HG03558 (cell line): ENCODE measurements around the gene OPCML.

Source experiments
- ATAC-seq: cut with Tn5 transposase; IDR thresholded peaks from one replicate; pipeline ENCODE4 v1.9.1; 2021; ENCODE audit warnings: moderate number of reproducible peaks; ENCODE audit not compliant: unreplicated experiment; ENCODE audit errors: extremely low read depth

OPCML gene

DNA sequence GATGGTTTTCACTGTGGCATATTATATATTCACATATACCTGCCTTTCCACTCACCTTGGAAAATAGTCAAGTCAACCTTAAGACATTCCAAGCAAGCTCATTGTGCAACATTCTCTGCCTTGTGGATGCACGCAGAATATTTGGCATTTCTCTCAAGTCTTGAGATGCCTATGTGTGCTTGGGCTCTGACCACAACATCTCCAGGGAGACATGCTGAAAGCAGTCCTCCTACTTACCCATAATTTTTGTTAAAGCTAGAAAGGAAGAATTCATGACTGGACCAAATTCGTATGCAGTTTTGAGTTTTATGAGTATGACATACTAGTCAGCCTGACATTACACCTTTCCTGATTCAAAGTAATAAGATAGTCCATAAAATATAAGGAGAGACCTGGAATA lies 684.0 kb downstream of the OPCML start:
- ATAC-seq = no peak

GRCh38 chr11:132846075-132846474 lies 686.2 kb downstream of the OPCML start:
- no peak for ATAC-seq

- no peak for ATAC-seq
Observed at GRCh38 chr11:132844956-132845696, 687.2 kb downstream of the OPCML start.

GRCh38 chr11:132840660-132841059 lies 691.6 kb downstream of the OPCML start:
- no peak for ATAC-seq

DNA sequence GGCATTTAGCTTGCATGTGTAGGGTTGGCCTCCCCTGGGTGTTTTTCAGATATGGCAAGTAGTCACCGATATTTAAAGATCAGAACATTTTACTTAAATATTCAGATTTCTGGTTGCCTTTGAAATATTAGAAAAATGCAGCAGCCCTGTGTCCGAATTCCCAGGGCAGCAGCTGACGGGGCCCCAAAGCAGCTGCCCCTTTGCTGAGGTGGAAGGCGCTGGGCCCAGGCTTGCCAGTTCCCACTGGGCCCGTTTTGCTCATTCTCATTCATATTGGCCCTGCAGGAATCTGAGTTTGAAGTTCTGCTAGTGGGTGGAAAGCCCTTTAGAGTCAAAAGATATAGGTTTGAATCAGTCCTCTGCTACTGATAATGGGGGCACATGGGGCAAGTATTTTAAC lies 692.1 kb downstream of the OPCML start:
- ATAC-seq = no peak

DNA sequence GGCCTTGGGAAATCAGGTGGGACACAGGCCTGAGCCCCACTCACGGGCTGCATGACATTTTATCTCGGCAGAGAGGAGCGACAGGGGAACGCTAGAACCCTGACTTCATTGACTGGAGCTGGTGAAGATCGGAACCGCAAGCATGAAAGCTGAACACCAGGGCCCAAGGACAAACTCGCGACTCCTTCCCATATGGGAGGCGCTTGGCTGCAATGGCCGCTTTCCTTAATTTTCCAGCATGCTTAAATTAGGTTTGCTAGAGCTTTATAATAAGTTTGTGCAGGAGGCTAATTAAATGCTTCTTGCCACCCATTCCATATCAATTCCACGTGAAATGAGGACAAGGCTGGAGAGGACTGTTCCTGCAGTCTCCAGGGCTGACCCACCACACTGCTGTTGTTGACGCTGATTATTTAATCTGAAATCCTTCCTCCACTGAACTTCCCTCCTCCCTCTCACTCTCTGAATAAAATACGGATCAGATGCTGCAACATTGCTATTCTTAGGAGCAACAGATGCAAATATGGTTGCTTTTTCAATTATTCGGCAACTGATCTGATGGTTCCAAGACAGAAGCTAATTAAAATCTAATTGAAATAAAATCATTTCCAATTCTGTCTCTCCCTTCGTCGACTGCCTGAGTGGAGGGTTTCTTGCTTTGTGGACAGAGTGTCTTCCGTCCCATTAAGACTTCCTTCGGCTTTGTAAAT lies 692.9 kb downstream of the OPCML start:
- ATAC-seq = no peak

- no peak for ATAC-seq
Observed at GRCh38 chr11:132838627-132839026, 693.7 kb downstream of the OPCML start.

GRCh38 chr11:132831272-132831671 lies 701.0 kb downstream of the OPCML start:
- no peak for ATAC-seq

GRCh38 chr11:132824642-132825041 lies 707.7 kb downstream of the OPCML start:
- no peak for ATAC-seq

- no peak for ATAC-seq
Observed at GRCh38 chr11:132822276-132822675, 710.0 kb downstream of the OPCML start.

DNA sequence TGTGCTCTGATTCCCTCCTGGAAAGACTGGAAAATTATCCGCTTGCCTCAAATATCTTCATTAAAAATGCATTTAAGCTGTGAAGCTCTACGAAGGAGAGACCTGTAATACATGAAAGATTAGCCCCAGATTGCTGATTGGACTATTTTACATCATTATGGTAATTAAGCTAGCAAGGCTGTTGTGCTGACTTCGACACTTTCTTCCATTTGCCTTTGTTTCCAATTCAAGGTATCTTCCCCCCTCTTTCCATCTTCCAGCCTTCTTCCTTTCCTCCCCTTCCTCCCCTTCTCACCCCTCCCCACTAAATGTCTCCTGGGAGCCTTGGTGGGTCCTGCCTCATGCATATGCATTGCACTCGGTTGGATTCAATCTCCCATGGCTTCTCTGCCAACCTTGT lies 710.8 kb downstream of the OPCML start:
- ATAC-seq = no peak

DNA sequence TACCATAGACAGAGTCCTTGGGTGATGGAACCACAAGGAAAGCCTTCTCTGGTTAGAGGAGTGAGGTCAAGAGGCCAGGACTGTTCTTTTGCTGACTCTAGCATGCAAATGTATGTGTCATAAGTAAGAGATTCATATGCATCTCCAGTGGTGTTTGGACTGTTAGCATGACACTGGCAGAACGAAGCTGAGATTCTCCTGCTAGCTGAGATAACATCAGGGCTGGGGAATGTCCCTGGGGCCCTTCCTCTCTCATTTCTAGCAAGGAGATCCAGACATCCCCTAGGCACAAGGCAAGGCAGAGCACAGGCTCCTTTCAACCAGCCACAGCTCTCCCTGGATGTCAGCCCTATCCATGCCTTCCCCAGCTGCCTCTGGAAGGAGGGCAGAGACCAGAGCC lies 711.3 kb downstream of the OPCML start:
- no peak for ATAC-seq

GRCh38 chr11:132818951-132819350 lies 713.4 kb downstream of the OPCML start:
- ATAC-seq = no peak

DNA sequence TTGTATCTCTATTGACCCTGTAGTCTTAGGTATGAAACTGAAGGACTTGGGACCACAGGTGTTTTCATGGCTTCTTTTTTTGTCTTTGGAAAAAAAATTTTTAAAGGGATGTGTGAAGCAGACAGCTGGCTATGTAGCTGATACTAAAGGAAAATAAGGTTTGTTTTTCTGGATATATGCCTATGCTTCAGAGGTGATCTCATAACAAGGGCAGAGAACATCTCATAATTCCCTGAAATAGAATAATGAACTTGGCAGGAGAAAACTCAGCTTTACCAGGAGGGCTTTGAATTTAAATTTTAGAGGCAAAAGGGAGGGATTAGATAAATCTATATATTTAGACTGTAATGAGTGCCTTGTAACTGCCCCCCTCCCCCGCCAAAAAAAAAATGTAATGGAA lies 714.9 kb downstream of the OPCML start:
- ATAC-seq = no peak

GRCh38 chr11:132814410-132814809 lies 717.9 kb downstream of the OPCML start:
- ATAC-seq = no peak

- no peak for ATAC-seq
Observed at GRCh38 chr11:132811649-132812048, 720.7 kb downstream of the OPCML start.

DNA sequence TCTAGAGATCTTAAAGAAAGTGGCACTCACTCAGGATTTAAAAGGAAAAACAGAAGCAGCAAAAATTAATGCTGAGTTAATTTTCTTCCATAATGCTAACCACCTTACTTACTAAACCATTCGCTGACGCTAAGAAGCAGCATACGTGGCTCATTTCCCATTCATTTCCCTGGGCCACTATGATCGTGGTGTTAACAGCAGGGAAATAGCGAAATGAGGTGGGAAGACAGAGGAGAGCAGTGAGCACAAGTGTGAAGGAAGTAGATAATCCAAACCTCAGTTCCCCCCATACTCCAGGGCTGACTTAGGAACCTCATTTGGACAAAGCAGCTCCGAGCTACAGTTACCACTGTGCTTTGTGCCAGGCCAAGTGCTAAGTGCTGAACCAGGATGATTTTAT lies 723.2 kb downstream of the OPCML start:
- ATAC-seq = no peak

- no peak for ATAC-seq
Observed at GRCh38 chr11:132804258-132804657, 728.0 kb downstream of the OPCML start.

DNA sequence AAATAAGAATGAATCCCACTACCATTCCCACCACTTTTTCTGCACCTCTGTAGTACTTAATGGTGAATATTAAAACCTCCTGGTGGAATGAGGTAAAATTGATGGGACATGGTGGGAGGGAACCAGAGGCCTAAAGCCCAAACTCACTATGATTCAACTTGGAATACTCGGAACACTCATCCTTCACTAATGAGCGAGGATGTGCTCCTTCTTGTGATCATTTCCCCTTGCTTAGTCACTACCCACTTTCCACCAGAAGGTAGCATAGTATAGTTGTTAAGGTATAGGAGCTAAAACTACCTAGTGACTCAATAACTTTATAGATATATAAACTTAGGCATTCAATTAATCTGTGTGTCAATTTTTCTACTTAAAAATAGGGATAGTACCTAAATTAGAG lies 728.9 kb downstream of the OPCML start:
- no peak for ATAC-seq

GRCh38 chr11:132802947-132803346 lies 729.4 kb downstream of the OPCML start:
- ATAC-seq = no peak

DNA sequence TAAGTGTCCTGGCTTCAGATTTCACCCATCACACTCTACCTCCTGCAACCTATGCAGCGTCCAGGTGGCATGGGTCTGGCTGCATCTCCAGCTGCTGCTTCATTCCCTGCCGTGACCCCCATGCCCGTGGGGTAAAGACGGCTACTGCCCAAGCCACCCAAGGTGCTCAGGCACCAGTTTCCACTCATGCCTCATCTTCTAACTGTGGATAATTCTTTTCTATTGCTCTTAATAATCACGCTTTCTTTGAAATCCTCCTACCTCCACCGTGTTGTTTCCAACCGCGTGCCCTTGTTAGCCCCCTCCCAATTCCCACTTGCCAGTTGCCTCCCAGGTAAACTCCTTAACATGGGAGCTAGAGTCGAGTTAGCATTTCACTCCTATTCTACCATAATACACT lies 738.5 kb downstream of the OPCML start:
- ATAC-seq = no peak
